ENCODE measurements around the gene PRICKLE1.

The PRICKLE1 gene

DNA sequence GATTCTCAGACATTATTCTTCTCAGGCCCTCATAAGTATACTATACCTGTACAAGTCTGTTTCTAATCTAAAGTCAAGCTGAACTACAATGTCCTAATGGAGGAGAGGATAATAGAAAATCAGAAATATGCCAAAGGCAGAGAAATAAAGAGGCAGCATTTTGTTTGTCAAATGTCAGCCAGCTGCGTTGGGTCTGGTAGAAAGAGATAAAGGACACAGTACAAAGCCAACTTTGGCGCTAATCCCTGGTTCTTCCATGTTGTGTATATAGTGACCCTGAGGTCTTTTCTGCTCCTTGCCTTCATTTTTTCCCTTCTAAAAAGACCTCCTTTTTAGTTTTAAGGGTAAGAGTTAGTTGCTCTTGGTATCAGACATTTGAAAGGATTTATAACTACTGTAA is 103.1 kb downstream of the PRICKLE1 start:
- no peak for DNase-seq

GRCh38 chr12:42485823-42486222 is 103.7 kb downstream of the PRICKLE1 start:
- DNase-seq: no peak

DNA sequence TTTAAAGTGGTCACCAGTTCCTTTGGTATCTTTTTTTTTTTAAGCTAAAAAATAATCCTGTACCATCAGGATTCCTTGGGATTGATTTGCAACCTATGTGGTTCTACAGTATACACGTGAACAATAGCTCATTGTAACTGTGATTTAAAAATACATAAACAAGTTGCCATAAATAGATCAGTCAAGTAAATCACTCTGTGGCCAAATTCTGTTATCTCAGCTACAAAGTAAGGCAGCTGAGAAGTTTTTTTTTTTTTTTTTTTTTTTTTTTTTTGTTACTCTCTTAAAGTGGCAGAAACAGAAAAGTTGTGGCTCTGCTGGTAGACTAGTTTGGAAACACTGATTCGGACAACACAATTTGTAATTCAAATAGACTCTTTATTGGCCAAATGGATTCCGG is 104.5 kb downstream of the PRICKLE1 start:
- no peak for DNase-seq

DNA sequence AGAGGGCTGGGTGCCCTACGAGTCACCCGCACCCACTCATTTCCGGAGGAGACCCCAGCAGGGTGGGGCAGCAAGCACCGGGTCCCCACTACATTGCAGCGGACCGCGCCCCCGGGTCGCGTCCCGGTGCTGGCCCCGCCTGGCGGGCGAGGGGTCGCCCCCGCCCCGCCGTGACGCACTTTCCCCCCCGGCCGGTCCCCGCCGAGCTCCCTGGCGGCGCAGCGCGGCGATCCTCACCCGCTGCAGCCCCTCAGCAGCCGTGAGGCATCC is 106.1 kb downstream of the PRICKLE1 start:
- DNase-seq: no peak

- no peak for DNase-seq
Measured at GRCh38 chr12:42482748-42483520, 106.6 kb downstream of the PRICKLE1 start.

- DNase-seq: no peak
Measured at GRCh38 chr12:42482041-42482747, 107.4 kb downstream of the PRICKLE1 start.

- DNase-seq: no peak
Measured at GRCh38 chr12:42481368-42481767, 108.2 kb downstream of the PRICKLE1 start.

DNA sequence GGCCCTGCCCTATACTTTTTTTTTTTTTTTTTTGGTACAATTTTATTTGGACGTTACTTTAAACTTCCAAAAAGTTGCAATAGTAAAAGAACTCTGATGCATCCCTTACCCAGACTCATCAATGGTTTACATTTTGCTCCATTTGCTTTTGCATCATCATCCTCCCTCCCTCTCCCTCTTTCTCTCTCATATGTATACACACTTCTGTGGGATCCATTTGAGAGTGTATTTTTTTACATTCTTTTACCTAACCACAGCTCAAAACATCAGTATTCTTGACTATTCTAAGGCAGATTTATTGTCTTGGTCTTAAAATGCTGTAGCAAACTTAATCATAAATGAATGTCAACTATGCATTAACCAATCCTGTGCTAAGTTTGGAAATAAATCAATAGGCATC is 111.6 kb downstream of the PRICKLE1 start:
- no peak for DNase-seq

DNA sequence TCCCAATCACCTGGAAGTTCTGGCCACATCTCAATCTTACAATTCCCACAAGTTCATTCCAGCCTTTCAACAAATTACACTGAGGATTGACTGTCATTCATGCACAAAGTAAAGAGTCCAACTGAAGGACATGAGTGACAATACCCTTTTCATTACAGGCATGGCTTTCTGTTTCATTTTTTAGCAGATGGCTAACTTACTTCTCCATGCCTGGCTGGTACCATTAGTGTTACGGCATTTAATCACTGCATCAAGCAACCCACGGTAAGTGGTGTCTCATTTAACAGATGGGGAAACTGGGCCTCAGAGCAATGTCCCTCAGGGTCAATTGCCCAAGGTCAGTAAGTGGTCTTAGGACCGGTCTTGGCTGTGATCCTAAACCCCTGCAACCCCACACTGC is 114.4 kb downstream of the PRICKLE1 start:
- DNase-seq: no peak

DNA sequence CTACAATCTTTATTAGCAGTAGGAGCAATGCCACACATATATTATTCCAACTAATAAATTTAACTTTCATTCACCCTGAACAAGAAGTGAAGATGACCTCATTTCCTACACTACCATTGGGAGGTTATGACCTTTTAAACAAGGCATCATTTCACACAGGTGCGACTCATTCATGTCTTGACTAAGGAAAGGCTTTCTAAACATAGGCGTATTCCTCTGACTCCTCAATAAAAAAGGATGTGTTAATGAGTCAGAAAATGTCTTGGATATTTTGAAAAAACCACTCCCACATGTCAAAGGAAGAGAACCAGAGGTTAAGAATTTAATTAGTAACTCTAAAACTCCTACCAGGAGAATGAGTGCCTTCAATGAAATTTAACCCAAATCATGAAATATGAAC is 115.2 kb downstream of the PRICKLE1 start:
- DNase-seq: no peak

DNA sequence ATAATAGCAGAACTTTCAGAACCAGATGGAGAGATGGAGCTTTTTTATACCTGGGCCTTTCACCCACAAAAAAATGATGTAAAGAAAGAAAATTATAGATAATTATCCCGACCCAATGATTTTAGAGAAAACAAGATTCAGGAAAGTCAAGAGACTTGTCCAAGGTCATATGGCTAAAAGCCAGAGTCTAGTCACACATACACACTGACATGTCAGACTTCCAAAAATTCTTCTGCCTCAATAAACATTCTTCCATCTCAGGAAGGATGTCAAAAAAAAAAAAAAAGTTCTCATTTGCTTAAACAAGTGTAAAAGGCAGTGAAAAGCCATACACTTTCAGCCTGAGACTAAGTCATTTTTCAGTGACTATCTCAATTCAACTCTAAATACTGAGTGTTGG is 116.0 kb downstream of the PRICKLE1 start:
- no peak for DNase-seq

DNA sequence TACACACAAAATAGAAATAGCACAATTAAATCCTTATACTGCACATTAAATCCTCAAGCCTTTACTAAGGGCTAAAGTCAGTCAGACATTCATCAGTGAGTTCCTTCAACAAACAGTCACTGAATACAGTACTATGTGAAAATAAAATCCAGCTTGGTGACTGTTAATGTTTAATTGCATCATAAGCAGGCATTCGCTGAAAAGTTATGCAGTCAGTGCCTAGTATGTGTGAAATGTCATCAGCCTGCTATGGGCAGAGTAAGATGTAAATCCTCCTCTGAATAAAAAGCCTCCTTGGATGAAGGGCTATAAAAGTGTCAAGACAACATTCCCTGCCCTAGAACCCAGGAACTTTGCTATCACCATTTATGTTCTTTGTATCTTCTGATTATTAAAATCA is 116.4 kb downstream of the PRICKLE1 start:
- DNase-seq: no peak

DNA sequence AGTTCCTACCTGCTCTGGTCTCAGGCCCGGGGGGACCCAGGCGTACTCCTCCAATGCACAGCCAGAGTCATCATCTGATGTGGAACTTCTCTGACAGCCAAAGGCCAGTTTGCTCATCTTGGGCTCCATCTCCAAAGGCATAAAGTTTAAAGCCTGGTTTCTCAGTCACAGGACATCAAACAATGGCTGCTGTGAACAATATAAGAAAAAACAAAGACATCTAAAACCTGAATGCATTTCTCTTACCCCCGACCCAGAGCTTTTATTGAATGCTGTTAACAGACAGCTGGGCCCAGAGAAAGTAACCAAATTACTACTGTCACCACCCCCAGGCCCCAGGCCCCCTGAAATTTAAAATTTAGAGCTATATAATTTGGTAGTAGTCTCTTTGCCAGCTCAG is 117.2 kb downstream of the PRICKLE1 start:
- no peak for DNase-seq

GRCh38 chr12:42469355-42470175 is 120.0 kb downstream of the PRICKLE1 start:
- DNase-seq: no peak

GRCh38 chr12:42468921-42469320 is 120.6 kb downstream of the PRICKLE1 start:
- no peak for DNase-seq

GRCh38 chr12:42468341-42468821 is 121.2 kb downstream of the PRICKLE1 start:
- DNase-seq: no peak

- DNase-seq: no peak
Measured at GRCh38 chr12:42463671-42464070, 125.9 kb downstream of the PRICKLE1 start.

GRCh38 chr12:42462486-42462885 is 127.1 kb downstream of the PRICKLE1 start:
- no peak for DNase-seq

DNA sequence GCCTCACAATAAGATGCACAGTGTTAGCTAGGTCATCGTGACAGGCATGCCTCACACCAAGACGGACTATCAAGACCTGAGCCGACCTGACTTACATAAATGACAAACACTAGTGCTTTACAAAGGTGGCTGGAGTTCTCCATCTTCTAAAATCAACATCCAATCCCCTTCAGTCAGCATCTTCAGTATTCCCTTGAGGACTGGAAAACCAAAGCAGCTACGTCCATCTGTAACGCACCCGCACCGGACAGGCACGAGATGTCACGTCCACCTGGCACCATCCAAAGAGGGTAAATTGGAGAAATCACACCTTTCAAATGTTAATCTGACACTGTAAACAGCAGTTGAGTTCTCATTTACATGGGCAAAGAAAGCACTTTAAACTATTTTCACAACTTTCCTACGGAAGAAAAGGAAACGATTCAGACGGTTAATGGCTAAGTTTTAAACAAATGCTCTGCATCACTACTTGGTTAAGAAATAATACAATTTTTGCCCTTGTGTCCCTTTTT is 130.2 kb downstream of the PRICKLE1 start:
- no peak for DNase-seq

DNA sequence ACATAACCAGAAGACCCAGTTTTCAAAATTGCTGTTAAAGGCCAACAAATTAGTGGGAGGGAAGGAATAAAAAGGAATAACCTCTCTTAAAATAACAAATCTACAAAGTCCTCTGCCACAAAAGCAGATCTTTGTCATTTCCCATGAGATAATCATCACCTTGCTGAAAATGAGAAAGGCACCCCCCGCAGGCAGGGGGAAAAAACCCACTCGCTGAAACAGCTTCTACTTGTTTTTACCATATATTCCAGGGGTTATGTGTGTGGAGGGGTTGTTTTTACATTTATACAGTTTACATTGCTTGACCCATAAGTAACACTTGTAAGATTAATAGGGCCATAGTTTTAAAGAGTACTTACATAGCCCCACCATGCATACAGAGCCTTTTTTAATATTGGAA is 131.0 kb downstream of the PRICKLE1 start:
- no peak for DNase-seq

- DNase-seq: no peak
Measured at GRCh38 chr12:42450248-42450647, 139.3 kb downstream of the PRICKLE1 start.

- no peak for DNase-seq
Measured at GRCh38 chr12:42448841-42449240, 140.7 kb downstream of the PRICKLE1 start.

GRCh38 chr12:42447371-42447786 is 142.2 kb downstream of the PRICKLE1 start:
- no peak for DNase-seq

Data from central memory CD4-positive, alpha-beta T cell (primary cell).